Measurements from ENCODE around the gene POLR2F.

POLR2F gene

GRCh38 chr22:37909766-37910165 is 43.7 kb upstream of the POLR2F start:
- no peak for TF ChIP-seq CTCF (IDR thresholded peaks at IDR 0.05; ENCODE audit: borderline replicate concordance, control extremely low read depth, extremely low read depth, insufficient read depth, missing control alignments)
- DNase-seq (ENCODE audit: low spot score): no peak
- in situ Hi-C loops (cut with MboI; ENCODE audit: low sequenced_read_pairs, unreplicated experiment): no loop called here

- no peak for DNase-seq (ENCODE audit: low spot score)
- in situ Hi-C loops (cut with MboI; ENCODE audit: low sequenced_read_pairs, unreplicated experiment): no loop called here
- TF ChIP-seq CTCF (IDR thresholded peaks at IDR 0.05; ENCODE audit: borderline replicate concordance, control extremely low read depth, extremely low read depth, insufficient read depth, missing control alignments): no peak
Measured at GRCh38 chr22:37910890-37911672, 42.4 kb upstream of the POLR2F start.

DNA sequence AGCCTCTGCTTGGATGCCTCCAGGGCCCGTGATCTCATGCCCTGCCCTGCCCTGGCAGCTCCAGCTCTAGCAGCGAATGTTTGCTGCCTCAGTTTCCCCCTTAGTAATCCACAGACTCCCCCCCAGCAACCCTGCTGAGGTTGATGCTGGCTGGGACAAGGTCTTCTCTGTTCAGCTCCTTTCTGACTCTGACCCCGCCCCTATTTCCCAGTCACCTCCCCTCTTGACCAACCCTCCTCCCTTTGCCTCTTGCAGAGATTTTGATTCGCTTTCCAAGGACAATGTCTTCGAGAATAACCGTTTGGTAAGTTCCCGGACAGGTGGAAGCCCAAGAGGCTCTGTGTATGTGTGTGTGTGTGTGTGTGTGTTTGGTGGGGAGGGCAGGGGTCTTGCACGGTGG is 41.8 kb upstream of the POLR2F start:
- TF ChIP-seq CTCF (IDR thresholded peaks at IDR 0.05; ENCODE audit: borderline replicate concordance, control extremely low read depth, extremely low read depth, insufficient read depth, missing control alignments): no peak
- in situ Hi-C loops (cut with MboI; ENCODE audit: low sequenced_read_pairs, unreplicated experiment): no loop called here
- no peak for DNase-seq (ENCODE audit: low spot score)

GRCh38 chr22:37912171-37912570 is 41.3 kb upstream of the POLR2F start:
- in situ Hi-C loops (cut with MboI; ENCODE audit: low sequenced_read_pairs, unreplicated experiment): no loop called here
- no peak for TF ChIP-seq CTCF (IDR thresholded peaks at IDR 0.05; ENCODE audit: borderline replicate concordance, control extremely low read depth, extremely low read depth, insufficient read depth, missing control alignments)
- DNase-seq (ENCODE audit: low spot score): no peak

DNA sequence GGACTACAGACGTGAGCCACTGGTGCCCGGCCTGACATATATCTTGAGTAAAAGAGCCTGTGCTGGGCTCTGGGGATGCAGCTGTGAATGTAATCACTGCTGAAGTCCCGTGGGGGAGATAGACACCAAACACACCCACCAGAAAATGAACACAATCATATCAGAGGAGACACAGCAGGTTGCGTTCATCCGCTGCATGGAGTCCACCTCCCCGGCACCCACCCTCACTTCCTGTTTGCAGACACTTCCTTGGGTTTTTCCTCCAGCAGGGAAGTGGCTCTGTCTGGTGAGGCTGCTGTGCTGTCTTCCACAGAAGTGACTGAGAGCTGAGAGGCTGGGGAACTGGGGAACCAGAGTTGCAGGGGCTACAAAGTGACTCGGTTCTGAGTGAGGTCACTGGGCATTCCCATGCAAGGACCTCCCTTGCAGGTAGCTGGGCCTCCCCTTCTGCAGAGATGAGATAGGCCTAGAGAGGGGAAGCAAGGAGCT is 40.2 kb upstream of the POLR2F start:
- no peak for TF ChIP-seq CTCF (IDR thresholded peaks at IDR 0.05; ENCODE audit: borderline replicate concordance, control extremely low read depth, extremely low read depth, insufficient read depth, missing control alignments)
- DNase-seq (ENCODE audit: low spot score): no peak
- in situ Hi-C loops (cut with MboI; ENCODE audit: low sequenced_read_pairs, unreplicated experiment): no loop called here

GRCh38 chr22:37916311-37916710 is 37.2 kb upstream of the POLR2F start:
- in situ Hi-C loops (cut with MboI; ENCODE audit: low sequenced_read_pairs, unreplicated experiment): no loop called here
- TF ChIP-seq CTCF (IDR thresholded peaks at IDR 0.05; ENCODE audit: borderline replicate concordance, control extremely low read depth, extremely low read depth, insufficient read depth, missing control alignments): no peak
- DNase-seq (ENCODE audit: low spot score): no peak

All from GM13976 (cell line).